ENCODE measurements around the gene ZFR2.

DNA sequence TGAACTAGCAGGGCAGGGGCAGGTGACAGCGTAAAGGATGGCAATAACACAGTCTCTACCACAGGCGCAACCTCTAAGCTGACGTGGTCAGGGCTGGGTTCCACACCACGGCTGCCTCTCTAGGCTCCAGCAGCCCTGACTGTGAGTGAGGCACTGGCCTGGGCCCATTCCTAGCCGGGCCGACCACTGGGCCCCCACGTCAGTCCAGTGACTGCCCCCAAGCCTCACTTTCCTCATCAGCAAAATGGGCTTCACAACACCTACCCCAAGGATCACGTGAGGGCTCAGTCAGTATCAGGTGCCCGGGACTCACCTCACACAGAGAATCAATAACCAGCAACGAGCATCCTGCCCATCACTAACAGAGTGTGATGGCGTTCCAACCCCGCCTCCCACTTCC lies 5.2 kb downstream of the ZFR2 start:
- TF ChIP-seq, protein P1, sequence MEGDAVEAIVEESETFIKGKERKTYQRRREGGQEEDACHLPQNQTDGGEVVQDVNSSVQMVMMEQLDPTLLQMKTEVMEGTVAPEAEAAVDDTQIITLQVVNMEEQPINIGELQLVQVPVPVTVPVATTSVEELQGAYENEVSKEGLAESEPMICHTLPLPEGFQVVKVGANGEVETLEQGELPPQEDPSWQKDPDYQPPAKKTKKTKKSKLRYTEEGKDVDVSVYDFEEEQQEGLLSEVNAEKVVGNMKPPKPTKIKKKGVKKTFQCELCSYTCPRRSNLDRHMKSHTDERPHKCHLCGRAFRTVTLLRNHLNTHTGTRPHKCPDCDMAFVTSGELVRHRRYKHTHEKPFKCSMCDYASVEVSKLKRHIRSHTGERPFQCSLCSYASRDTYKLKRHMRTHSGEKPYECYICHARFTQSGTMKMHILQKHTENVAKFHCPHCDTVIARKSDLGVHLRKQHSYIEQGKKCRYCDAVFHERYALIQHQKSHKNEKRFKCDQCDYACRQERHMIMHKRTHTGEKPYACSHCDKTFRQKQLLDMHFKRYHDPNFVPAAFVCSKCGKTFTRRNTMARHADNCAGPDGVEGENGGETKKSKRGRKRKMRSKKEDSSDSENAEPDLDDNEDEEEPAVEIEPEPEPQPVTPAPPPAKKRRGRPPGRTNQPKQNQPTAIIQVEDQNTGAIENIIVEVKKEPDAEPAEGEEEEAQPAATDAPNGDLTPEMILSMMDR (IDR thresholded peaks at IDR 0.05; ENCODE audit: low read length), result no peak
- TF ChIP-seq EZH2 (IDR thresholded peaks at IDR 0.05; ENCODE audit: borderline replicate concordance, low read length), result no peak

Measured in OCI-LY1 (cell line).